ENCODE measurements around the gene COL2A1.

Gene COL2A1

DNA sequence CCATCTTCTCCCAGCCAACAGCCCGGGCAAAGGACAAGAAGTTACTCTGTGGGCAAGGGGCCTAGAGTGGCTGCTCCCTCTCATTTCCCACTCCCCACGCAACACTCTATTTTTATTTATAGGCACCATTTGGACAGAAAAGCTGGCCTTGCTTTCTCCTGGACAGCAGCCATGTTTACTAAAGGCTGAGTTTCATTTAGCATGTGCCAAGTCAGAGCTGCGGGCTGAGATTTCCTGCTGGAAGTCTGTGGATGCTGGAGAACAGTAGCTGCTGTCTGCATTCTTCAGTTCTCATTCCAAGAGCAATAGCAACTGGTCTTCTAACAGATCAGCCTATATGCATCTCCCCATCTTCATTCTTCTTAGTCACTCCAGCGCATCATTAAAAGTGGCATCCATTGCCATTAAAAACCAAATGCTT is 8.3 kb downstream of the COL2A1 start:
- TF ChIP-seq, protein P1, sequence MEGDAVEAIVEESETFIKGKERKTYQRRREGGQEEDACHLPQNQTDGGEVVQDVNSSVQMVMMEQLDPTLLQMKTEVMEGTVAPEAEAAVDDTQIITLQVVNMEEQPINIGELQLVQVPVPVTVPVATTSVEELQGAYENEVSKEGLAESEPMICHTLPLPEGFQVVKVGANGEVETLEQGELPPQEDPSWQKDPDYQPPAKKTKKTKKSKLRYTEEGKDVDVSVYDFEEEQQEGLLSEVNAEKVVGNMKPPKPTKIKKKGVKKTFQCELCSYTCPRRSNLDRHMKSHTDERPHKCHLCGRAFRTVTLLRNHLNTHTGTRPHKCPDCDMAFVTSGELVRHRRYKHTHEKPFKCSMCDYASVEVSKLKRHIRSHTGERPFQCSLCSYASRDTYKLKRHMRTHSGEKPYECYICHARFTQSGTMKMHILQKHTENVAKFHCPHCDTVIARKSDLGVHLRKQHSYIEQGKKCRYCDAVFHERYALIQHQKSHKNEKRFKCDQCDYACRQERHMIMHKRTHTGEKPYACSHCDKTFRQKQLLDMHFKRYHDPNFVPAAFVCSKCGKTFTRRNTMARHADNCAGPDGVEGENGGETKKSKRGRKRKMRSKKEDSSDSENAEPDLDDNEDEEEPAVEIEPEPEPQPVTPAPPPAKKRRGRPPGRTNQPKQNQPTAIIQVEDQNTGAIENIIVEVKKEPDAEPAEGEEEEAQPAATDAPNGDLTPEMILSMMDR (IDR thresholded peaks at IDR 0.05; ENCODE audit: borderline replicate concordance, control extremely low read depth, extremely low read depth, insufficient read depth, missing control alignments): no peak
- in situ Hi-C loops (cut with MboI; ENCODE audit: low sequenced_read_pairs, unreplicated experiment): no loop called here
- DNase-seq (ENCODE audit: low spot score): no peak

DNA sequence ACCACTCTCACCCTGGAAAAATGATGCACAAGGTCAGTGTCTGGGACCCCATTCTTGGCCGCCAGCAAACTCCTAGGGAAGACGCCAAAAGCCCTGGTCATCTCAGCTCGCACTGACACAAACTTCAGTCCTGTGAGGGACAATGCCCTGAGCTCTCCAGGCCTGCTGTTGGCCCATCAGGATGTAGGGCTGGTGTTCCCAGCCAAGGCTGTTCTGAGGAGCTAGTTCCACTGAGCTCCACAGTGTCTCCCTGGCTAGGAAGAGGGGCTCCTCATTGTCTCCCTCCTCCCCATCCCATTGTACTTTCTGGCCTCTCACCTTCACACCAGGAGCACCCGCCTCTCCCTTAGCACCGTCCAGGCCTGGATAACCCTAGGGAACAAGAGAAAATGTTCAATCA is 10.8 kb downstream of the COL2A1 start:
- in situ Hi-C loops (cut with MboI; ENCODE audit: low sequenced_read_pairs, unreplicated experiment): no loop called here
- TF ChIP-seq, protein P1 (IDR thresholded peaks at IDR 0.05; ENCODE audit: borderline replicate concordance, control extremely low read depth, extremely low read depth, insufficient read depth, missing control alignments): no peak
- no peak for DNase-seq (ENCODE audit: low spot score)

DNA sequence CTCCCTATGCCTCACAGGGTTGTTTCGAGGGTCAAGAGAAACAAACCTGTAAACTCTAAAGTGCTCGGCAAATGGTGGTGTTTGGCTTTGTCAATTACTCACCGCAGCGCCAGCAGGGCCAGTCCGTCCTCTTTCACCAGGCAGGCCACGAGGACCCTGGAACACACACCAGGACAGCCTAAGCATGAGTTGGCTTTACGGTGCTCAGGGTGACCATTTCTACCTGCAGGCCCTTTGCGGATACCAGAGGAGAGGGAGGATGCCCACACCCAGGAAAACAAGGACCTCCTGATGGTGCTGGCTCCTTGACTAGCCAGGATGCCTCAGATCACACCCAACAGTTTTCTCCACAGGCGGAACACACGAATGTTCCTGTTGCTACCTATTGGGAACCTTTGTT is 11.5 kb downstream of the COL2A1 start:
- TF ChIP-seq, protein P1 (IDR thresholded peaks at IDR 0.05; ENCODE audit: borderline replicate concordance, control extremely low read depth, extremely low read depth, insufficient read depth, missing control alignments): no peak
- in situ Hi-C loops (cut with MboI; ENCODE audit: low sequenced_read_pairs, unreplicated experiment): no loop called here
- no peak for DNase-seq (ENCODE audit: low spot score)

DNA sequence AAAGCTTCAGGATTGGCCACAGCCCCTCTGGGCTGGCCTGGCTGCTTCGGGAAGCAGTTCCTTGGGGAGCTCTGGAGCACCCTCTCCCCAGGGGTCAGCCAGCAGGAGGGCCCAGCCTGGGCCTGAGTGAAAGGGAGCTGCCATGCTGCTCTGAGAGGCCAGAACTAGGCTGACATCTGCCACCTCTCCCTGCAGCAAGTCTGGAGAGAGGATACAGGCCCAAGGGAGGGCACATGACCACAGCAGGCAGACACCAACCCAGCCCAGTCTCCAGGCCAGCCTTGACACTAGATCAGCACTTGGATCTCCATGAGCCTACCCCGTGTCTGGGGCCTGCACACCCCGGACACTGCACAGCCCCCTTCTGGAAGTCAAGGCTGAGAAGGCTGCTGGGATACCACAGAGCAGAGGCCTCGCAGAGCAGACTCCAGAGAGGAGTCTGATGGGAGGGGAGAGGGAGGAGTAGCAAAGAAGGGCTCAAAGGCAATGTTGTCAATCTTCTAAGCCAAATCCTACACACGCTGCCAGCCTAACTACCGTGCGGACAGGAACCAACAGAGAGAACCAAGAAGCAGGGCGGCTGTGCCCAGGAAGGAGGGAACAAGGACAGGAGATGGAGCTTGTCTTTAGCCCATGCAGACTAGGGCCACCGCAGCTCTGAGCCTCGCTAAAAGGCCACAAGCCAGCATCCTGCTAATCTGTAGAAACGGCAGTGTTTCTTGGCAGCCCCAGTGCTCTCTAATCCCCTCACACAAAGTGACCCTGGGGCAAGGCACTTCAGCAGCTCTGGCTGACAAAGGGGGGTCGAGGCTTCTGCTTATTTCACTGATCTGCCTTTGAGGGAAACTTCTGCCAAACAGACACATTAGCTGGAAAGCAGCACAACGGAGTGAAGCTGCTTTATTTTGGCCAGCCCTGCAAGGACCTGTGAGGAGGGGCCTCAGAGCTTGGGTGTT is 12.9 kb downstream of the COL2A1 start:
- in situ Hi-C loops (cut with MboI; ENCODE audit: low sequenced_read_pairs, unreplicated experiment): no loop called here
- DNase-seq (ENCODE audit: low spot score): no peak
- TF ChIP-seq, protein P1 (IDR thresholded peaks at IDR 0.05; ENCODE audit: borderline replicate concordance, control extremely low read depth, extremely low read depth, insufficient read depth, missing control alignments): no peak

DNA sequence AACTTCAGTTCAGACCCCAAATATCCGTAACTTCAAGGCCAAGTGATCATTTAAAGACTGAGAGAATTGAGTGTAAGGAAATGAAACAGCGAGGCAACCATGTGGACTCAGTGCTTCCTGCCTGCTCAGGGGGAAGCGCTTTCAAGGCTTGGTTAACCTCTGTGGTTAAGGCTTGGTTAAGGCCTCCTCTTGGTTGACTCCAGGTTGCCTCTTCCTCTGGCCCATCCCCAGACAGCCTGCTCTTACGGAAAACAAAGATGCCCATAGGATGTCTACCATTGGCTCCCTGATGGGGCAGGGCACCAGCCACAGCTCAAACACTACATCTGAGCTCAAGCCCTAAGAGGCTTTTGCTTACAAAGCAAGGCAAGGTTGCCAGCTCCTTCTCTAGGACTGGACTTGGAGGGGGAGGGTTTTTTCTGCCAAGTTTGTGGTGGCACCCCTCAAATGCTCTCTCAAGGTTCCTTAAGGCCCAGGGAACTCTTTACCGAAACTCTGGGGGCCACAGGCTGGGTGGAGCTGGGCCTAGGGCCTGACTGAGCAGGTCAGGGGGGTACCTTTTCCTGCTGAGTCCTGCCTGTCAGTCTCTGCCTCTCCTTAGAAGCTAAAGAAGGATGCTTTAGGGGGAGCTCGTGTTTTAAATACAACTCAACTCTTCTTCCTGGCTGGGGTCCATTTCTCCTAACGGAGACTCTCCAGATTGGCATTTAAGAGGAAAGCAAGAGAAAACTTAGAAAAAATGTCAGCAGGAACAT is 13.7 kb downstream of the COL2A1 start:
- in situ Hi-C loops (cut with MboI; ENCODE audit: low sequenced_read_pairs, unreplicated experiment): no loop called here
- TF ChIP-seq, protein P1 (IDR thresholded peaks at IDR 0.05; ENCODE audit: borderline replicate concordance, control extremely low read depth, extremely low read depth, insufficient read depth, missing control alignments): no peak
- DNase-seq (ENCODE audit: low spot score): peak; percentile 69

DNA sequence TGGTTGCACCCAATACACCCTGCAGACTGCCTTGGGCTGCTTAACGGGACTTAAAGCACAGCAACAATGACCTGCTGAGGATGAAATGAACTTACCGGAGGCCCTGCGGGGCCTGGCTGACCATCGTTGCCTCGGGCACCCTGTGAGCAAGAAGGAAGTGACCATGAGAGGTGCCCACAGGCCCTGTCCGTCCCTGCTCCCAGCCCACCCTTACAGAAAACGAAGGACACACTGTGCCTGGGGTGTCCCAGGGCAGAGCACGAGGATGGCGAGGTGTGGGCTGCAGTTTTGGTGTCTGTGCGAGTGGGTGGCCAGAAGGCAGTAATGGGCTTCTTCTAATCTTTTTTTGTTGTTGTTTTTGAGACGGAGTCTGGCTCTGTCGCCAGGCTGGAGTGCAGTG is 14.6 kb downstream of the COL2A1 start:
- TF ChIP-seq, protein P1 (IDR thresholded peaks at IDR 0.05; ENCODE audit: borderline replicate concordance, control extremely low read depth, extremely low read depth, insufficient read depth, missing control alignments): no peak
- no peak for DNase-seq (ENCODE audit: low spot score)
- in situ Hi-C loops (cut with MboI; ENCODE audit: low sequenced_read_pairs, unreplicated experiment): no loop called here

Data from GM13976 (cell line).